GM21786 (cell line): ENCODE results near the gene RETREG2.
A peak's percentile ranks its signal among the peaks of the same experiment; 100 is the strongest.

Source experiments
- ATAC-seq: cut with Tn5 transposase; IDR thresholded peaks from one replicate; pipeline ENCODE4 v1.9.1; 2021; ENCODE audit not compliant: unreplicated experiment

RETREG2 gene

GRCh38 chr2:219168932-219169331, 9.1 kb upstream of the RETREG2 start:
- ATAC-seq = no peak

DNA sequence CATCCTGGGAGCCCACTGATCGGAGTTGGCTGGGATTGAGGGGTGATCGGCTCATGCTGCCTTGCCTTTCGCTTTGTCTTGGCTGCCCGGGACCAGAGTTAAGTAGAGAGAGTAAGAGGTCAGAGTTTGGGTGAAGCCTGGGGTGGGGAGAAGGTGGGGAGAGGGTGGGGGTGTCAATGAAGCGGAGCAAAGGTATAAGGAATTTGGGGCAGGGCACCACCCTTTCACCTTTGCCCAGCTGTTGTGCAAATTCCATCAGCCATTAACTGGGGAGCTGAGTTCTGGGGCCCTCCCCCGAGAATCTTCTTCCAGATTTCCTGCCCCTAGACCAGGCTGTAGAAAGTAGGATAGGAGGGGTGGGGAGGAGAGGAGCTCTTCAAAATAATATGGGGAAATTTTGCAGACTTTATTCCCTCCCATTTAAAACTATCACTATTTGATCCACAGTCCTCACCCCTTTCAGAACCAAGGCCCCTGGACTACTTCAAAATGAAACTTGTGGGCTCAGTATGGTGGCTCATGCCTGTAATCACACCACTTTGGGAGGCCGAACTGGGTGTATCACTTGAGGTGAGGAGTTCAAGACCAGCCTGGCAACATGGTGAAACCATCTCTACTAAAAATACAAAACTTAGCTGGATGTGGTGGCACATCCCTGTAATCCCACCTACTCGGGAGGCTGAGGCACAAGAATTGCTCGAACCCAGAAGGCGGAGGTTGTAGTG, 8.0 kb upstream of the RETREG2 start, which contains the start of gene SLC23A3:
Gene SLC23A3 (minus strand): TSS at position 100 of the 725 bp plus-strand sequence. CDS start 45 bp downstream, at position 55.
- no peak for ATAC-seq

DNA sequence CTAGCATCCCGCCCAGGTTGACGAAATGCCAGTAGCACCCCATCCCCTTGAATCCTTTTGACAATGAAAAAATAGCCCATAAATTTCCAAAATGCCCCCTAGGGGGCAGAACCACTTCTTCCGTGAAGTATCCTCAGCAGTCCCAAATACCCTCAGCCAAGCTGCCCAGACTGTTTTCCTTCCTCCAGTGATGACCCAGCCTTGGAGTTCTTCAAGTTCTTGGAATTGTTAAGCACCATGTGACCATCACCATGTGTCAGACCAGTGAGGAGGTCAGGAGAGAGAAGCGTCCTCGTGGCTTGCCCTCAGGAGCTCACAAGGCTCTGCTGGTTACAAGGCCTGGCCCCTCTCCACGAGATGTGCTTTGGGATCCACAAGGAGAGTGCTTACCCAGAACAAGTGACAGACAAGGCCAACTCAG, 6.8 kb upstream of the RETREG2 start:
- no peak for ATAC-seq

- no peak for ATAC-seq
Observed at GRCh38 chr2:219172231-219173154, 5.6 kb upstream of the RETREG2 start.

- ATAC-seq = no peak
Observed at GRCh38 chr2:219173176-219173575, 4.9 kb upstream of the RETREG2 start.

DNA sequence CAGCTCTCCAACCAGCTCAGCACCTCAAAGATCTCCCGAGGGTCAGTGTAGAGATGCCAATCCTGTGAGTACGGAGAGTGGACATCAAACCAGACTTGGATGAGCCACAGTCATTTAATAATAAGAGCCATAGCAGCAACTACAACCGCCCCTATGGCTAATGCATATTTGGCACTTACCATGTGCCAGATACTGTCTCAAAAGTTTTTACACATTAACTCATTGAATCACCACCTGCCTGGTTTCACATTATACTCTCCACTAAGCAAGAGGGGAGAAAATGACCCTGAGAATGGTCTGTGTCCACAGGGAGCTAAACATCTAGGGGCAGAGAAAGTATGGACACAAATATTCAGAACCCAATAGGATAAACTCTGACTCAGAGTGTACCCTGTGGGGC, 3.9 kb upstream of the RETREG2 start:
- ATAC-seq = no peak

GRCh38 chr2:219174801-219175200, 3.3 kb upstream of the RETREG2 start:
- ATAC-seq = no peak

- no peak for ATAC-seq
Observed at GRCh38 chr2:219175486-219175885, 2.6 kb upstream of the RETREG2 start.

- peak; percentile 39 for ATAC-seq
Observed at GRCh38 chr2:219175928-219176817, 1.9 kb upstream of the RETREG2 start.

GRCh38 chr2:219176818-219177551, 1.1 kb upstream of the RETREG2 start, which contains the start of gene CNPPD1:
TSS of gene CNPPD1 (minus strand) at chr2:219176925. CDS start at chr2:219176828, 97 bp downstream.
- ATAC-seq = peak; percentile 64

GRCh38 chr2:219178377-219179175, 501 bp downstream of the RETREG2 start:
- peak; percentile 14 for ATAC-seq

DNA sequence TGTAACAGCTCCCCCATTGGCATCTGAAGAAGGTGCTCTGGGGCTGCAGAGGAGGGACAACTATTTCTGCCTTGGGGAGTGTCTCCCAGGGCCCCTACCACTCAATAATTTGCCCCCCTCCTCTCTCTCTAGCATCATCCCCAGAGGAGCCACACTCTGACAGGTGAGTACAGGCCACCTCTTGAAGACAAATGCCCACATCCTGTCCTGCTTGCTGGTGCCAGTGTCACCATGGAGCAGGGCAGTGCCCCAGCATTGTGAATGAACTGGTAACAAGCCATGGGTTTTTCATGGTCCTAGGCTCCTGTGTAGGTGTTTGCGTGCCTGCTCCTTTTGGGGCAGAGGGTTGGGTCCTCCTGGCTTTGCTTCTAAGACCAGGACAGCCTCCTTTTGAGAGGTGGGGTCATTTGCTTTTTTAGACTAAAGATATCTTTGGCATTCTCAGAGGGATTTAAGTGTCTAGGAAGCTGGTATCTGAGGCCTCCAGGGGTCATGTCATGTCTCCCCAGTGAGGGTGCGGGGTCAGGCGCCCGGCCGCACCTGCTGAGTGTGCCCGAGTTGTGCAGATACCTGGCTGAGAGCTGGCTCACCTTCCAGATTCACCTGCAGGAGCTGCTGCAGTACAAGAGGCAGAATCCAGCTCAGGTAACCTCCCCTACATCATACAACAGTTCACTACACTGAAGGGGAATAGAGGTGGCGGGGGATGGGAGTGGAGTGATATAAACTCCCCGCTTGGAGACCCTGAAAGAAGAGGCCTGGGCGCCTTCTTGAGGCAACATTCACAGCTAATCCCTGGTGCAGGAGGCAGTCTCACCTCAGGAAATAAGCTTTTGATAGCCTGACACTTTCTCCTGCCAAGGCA, 1.8 kb downstream of the RETREG2 start:
- no peak for ATAC-seq

GRCh38 chr2:219180961-219181360, 2.9 kb downstream of the RETREG2 start:
- ATAC-seq = no peak

DNA sequence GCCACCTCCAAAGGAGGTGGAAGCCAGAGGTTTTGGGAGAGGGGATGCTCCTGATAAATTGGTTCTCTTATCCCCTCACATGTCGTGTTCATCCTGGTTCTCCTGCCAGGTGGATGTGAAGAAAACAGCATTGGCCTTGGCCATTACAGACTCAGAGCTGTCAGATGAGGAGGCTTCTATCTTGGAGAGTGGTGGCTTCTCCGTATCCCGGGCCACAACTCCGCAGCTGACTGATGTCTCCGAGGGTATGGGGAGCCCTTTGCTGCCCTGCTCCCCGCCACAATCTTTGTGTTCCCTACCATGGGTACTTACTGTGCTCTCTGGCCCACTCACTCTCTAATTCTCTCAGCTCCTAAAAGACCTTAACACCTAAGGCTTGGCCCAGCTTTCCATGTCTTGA, 3.5 kb downstream of the RETREG2 start:
- ATAC-seq = no peak

DNA sequence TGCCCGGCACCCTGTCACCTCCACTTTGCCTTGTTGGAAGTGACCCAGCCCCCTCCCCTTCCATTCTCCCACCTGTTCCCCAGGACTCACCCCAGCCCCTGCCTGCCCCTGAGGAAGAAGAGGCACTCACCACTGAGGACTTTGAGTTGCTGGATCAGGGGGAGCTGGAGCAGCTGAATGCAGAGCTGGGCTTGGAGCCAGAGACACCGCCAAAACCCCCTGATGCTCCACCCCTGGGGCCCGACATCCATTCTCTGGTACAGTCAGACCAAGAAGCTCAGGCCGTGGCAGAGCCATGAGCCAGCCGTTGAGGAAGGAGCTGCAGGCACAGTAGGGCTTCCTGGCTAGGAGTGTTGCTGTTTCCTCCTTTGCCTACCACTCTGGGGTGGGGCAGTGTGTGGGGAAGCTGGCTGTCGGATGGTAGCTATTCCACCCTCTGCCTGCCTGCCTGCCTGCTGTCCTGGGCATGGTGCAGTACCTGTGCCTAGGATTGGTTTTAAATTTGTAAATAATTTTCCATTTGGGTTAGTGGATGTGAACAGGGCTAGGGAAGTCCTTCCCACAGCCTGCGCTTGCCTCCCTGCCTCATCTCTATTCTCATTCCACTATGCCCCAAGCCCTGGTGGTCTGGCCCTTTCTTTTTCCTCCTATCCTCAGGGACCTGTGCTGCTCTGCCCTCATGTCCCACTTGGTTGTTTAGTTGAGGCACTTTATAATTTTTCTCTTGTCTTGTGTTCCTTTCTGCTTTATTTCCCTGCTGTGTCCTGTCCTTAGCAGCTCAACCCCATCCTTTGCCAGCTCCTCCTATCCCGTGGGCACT, 4.5 kb downstream of the RETREG2 start:
- ATAC-seq = no peak

GRCh38 chr2:219183151-219183772, 5.2 kb downstream of the RETREG2 start:
- no peak for ATAC-seq

GRCh38 chr2:219184121-219184520, 6.0 kb downstream of the RETREG2 start:
- ATAC-seq = no peak
